Transverse colon (tissue), 4 donors: Measurements from ENCODE around the gene INSM1. TPM values are rescaled to one million over a fixed set of nuclear protein-coding genes. Genes with fewer than 3 reads are reported as not detected.

ENCODE experiments used
- DNase-seq: peaks from one replicate; pipeline ENCODE4 v3.0.0-alpha.2; 2019
- H3K27ac ChIP-seq, 4 donors: fragments of 200-600 bp; sonication (generic); 2 replicates each; pipeline ENCODE4 v1.5.1; 2016 to 2018; ENCODE audit warnings: inconsistent platforms in 4 of 4
- H3K27me3 ChIP-seq: fragments of 200-600 bp; sonication (generic); 2 replicates; pipeline ENCODE4 v1.5.1; 2017; ENCODE audit warnings: inconsistent platforms
- H3K36me3 ChIP-seq, 4 donors: fragments of 200-600 bp; sonication (generic); 2 replicates each; pipeline ENCODE4 v1.5.1; 2017 to 2019; ENCODE audit warnings: inconsistent platforms in 4 of 4
- H3K4me1 ChIP-seq, 4 donors: fragments of 200-600 bp; sonication (generic); 2 replicates each; pipeline ENCODE4 v1.5.1; 2017 to 2020; ENCODE audit warnings: inconsistent platforms in 4 of 4
- H3K4me3 ChIP-seq, 4 donors: fragments of 200-600 bp; sonication (generic); 1 replicate in 1 of 4; 2 replicates in 3 of 4; pipeline versions ENCODE4 v1.5.1 to v1.6.1; 2017 to 2019; ENCODE audit warnings: inconsistent platforms in 4 of 4
- H3K9me3 ChIP-seq, 2 donors: fragments of 200-600 bp; sonication (generic); 2 replicates each; pipeline ENCODE4 v1.5.1; 2017 to 2019; ENCODE audit warnings: inconsistent platforms in 2 of 2
- CTCF ChIP-seq, 5 experiments: fragments of 200-600 bp in 3 of 5; fragments of 450-650 bp in 2 of 5; sonication (generic) in 3 of 5; IDR thresholded peaks; 1 replicate in 2 of 5; 2 replicates in 3 of 5; pipeline ENCODE4 v1.5.1; 2016 to 2017; ENCODE audit warnings: antibody characterized with exemption in 5 of 5, inconsistent platforms in 3 of 5, mild to moderate bottlenecking in 2 of 5, moderate library complexity in 1 of 5
- EP300 ChIP-seq: sonication (generic); formaldehyde crosslinking; IDR thresholded peaks from one replicate; pipeline ENCODE4 v1.6.1; 2017; ENCODE audit warnings: antibody characterized with exemption, low read depth
- POLR2A ChIP-seq: fragments of 450-650 bp; IDR thresholded peaks from one replicate; pipeline ENCODE4 v1.6.1; 2016; ENCODE audit warnings: antibody characterized with exemption, mild to moderate bottlenecking, moderate library complexity
- POLR2AphosphoS5 ChIP-seq, 3 donors: sonication (generic); formaldehyde crosslinking; IDR thresholded peaks; one replicate each; pipeline ENCODE4 v1.6.1; 2016; ENCODE audit warnings: antibody characterized with exemption in 3 of 3
- WGBS, 2 donors: methylation state at CpG; one replicate each; pipeline ENCODE4 v1.1.5; 2018; ENCODE audit warnings: low coverage in 1 of 2; 5-methylcytosine and 5-hydroxymethylcytosine counted together
- in situ Hi-C, 4 donors: fragments of 200-750 bp; cut with MboI; loops; one replicate each; pipeline versions ENCODE4 v1.15.0 to v1.15.1; 2017; ENCODE audit warnings: low sequenced_read_pairs in 3 of 4, low pct_ligation_motif_present in 1 of 4, low pct_unique_long_range_greater_than_20kb in 1 of 4
- intact Hi-C: fragments of 100-400 bp; cut with DNase I; formaldehyde crosslinking; loops from one replicate; pipeline ENCODE4 v1.15.1; 2023; ENCODE audit warnings: low total_unique reads
- total RNA-seq, 4 donors: library from RNA; depleted of rRNA; stranded (reverse); fragments of >200 nt; gene quantifications; one replicate each; pipeline ENCODE4 v1.1.0, GENCODE V29; 2016

INSM1 gene
- total RNA-seq, 4 donors from 2014 or later, result 0.60 to 3.0 (median 1.4) TPM

DNA sequence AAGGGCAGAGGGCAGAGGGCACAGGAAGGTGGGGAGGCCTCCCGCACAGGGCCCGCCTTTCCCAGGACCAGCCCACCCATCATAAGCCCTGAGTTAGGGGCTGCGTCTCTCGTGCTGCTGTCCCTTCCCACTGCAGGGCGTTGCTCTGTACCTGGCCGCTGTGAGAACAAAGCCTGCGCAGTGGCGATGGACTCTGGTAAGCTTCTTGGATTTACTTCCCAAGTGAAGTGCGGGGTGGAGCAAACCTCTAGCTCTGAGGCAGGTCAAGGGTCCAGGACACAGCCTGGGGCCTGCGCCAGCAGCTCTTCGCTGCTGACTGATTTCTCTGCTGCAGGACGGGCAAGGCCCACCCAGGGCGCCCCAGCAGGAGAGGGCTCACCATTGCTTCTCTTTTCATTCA lies 23.9 kb downstream of the INSM1 start:
- DNase-seq, result no peak
- in situ Hi-C loops, result loop anchor here in 1 of 4 donors (25.0 kb wide), 1 partner anchor 96 kb away; no protein-coding TSS in a partner anchor
- Histone ChIP-seq H3K4me3 (no peak overlapping the region), H3K27ac (no peak overlapping the region), H3K27me3 (no peaks in the 10 kb centered on the region), H3K36me3 (peaks cover 0 to 15% (median 2%) of the 10 kb centered on the region in 4 donors), H3K4me1 (no peaks in the 10 kb centered on the region), H3K9me3 (no peaks in the 10 kb centered on the region)
- intact Hi-C loops, result no loop called here
- WGBS, 2 donors, result 90 to 96% methylated on average over 4 to 13 of the region's 13 CpGs
- no peak for TF ChIP-seq POLR2AphosphoS5 (IDR thresholded peaks at IDR 0.05)
- no peak for TF ChIP-seq POLR2A
- no peak for TF ChIP-seq CTCF (IDR thresholded peaks at IDR 0.05)
- TF ChIP-seq EP300, result no peak

GRCh38 chr20:20393207-20394120 lies 25.6 kb downstream of the INSM1 start:
- intact Hi-C loops (no loop called here), in situ Hi-C loops (loop anchor here in 1 of 4 donors (25.0 kb wide), 1 partner anchor 94 kb away; no protein-coding TSS in a partner anchor)
- DNase-seq, result no peak
- H3K4me1 ChIP-seq, result no peaks in the 10 kb centered on the region
- H3K27ac ChIP-seq, result no peak overlapping the region
- peaks cover 0 to 15% (median 2%) of the 10 kb centered on the region in 4 donors for H3K36me3 ChIP-seq
- TF ChIP-seq CTCF (IDR thresholded peaks at IDR 0.05) (no peak), POLR2AphosphoS5 (IDR thresholded peaks at IDR 0.05) (no peak), POLR2A (no peak), EP300 (no peak)
- no peak overlapping the region for H3K4me3 ChIP-seq
- WGBS, 2 donors, result 71 to 72% methylated on average over 13 to 20 of the region's 20 CpGs
- H3K27me3 ChIP-seq, result no peaks in the 10 kb centered on the region
- no peaks in the 10 kb centered on the region for H3K9me3 ChIP-seq

DNA sequence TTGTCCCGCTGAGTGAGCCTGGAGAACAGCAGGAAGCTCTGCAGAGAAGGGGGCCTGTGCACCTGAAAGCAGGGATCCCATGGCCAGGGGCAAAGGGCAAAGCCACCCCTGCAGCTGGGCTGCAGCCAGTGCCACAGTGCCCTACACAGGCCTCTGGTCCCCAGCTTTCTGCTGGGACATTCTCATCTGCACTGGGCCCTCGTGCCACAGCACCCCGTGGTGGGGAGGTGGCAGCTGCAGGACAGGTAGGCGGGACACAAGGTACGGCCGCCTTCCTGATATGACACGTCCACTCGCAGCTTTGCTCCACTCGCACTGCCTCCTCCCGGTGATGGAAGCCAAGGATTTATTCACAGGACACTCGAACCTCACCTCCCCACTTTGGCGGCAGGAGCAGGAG lies 27.2 kb downstream of the INSM1 start:
- in situ Hi-C loops (loop anchor here in 1 of 4 donors (25.0 kb wide), 1 partner anchor 92 kb away; no protein-coding TSS in a partner anchor), intact Hi-C loops (no loop called here)
- H3K27ac ChIP-seq, result no peak overlapping the region
- WGBS, 2 donors, result 88% methylated on average over 12 of the region's 12 CpGs; no CpG with 5 or more reads in 1 of the 2 donors
- H3K4me1 ChIP-seq, result peaks cover 0 to 6% (median 0%) of the 10 kb centered on the region in 4 donors
- peaks cover 0 to 14% (median 2%) of the 10 kb centered on the region in 4 donors for H3K36me3 ChIP-seq
- H3K9me3 ChIP-seq, result no peaks in the 10 kb centered on the region
- no peak overlapping the region for H3K4me3 ChIP-seq
- TF ChIP-seq EP300 (no peak), POLR2A (no peak), CTCF (IDR thresholded peaks at IDR 0.05) (no peak), POLR2AphosphoS5 (IDR thresholded peaks at IDR 0.05) (no peak)
- DNase-seq, result no peak
- no peaks in the 10 kb centered on the region for H3K27me3 ChIP-seq

- Histone ChIP-seq H3K4me3 (no peak overlapping the region), H3K27me3 (no peaks in the 10 kb centered on the region), H3K27ac (no peak overlapping the region), H3K9me3 (no peaks in the 10 kb centered on the region), H3K36me3 (peaks cover 0 to 10% (median 2%) of the 10 kb centered on the region in 4 donors), H3K4me1 (peaks cover 0 to 9% (median 0%) of the 10 kb centered on the region in 4 donors)
- no peak for DNase-seq
- TF ChIP-seq EP300 (no peak), CTCF (IDR thresholded peaks at IDR 0.05) (no peak), POLR2AphosphoS5 (IDR thresholded peaks at IDR 0.05) (no peak), POLR2A (no peak)
- in situ Hi-C loops (loop anchor here in 1 of 4 donors (25.0 kb wide), 1 partner anchor 91 kb away; no protein-coding TSS in a partner anchor), intact Hi-C loops (no loop called here)
- WGBS, 2 donors, result 95% methylated on average over 29 of the region's 29 CpGs; no CpG with 5 or more reads in 1 of the 2 donors
Observed at GRCh38 chr20:20395903-20396568, 28.1 kb downstream of the INSM1 start.
